ENCODE measurements around the gene TAS2R46. TPM values are rescaled to one million over a fixed set of nuclear protein-coding genes. Genes with fewer than 3 reads are reported as not detected.
"Not testable (repeated sequence)": the region's sequence is repeated elsewhere in the genome, so short reads cannot be mapped to it uniquely, and the experiment has no call there.

Gene TAS2R46
- total RNA-seq, 4 donors from 2014 or later, result 1.7 to 3.0 TPM; not detected in 2

DNA sequence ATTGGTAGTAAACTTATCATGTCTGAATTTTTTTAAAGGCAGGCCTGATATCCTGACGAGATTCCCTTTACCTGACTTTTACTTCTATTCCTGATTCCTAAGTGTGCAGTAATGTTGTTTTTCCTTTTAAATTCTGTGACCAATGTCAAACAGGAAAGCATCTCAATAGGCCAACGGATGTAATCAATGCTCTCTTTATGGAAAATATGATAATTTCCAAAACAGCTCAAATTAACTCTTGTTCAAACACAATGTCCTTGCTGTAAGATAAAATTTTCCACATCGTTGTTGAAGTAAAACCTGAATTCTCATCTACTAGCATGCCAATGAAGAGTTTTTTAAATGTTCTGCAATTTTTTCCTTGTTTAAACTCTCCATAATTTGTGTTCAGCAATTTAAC is 22.9 kb downstream of the TAS2R46 start:
- DNase-seq, result no peak
- no peaks in the 10 kb centered on the region for H3K9me3 ChIP-seq
- no peak for TF ChIP-seq POLR2A (IDR thresholded peaks at IDR 0.05)
- TF ChIP-seq, protein P1, sequence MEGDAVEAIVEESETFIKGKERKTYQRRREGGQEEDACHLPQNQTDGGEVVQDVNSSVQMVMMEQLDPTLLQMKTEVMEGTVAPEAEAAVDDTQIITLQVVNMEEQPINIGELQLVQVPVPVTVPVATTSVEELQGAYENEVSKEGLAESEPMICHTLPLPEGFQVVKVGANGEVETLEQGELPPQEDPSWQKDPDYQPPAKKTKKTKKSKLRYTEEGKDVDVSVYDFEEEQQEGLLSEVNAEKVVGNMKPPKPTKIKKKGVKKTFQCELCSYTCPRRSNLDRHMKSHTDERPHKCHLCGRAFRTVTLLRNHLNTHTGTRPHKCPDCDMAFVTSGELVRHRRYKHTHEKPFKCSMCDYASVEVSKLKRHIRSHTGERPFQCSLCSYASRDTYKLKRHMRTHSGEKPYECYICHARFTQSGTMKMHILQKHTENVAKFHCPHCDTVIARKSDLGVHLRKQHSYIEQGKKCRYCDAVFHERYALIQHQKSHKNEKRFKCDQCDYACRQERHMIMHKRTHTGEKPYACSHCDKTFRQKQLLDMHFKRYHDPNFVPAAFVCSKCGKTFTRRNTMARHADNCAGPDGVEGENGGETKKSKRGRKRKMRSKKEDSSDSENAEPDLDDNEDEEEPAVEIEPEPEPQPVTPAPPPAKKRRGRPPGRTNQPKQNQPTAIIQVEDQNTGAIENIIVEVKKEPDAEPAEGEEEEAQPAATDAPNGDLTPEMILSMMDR (IDR thresholded peaks at IDR 0.05), result no peak
- no peak overlapping the region for H3K27ac ChIP-seq
- 55 to 68% methylated on average over 3 of the region's 3 CpGs for WGBS, 2 donors
- no peaks in the 10 kb centered on the region for H3K36me3 ChIP-seq
- intact Hi-C loops (cut with DNase I), result loop anchor here (5.0 kb wide), 1 partner anchor 53 kb away; the partner anchor contains the start of gene TAS2R43
- no peaks in the 10 kb centered on the region for H3K27me3 ChIP-seq
- no peak overlapping the region for H3K4me3 ChIP-seq
- H3K4me1 ChIP-seq, result no peaks in the 10 kb centered on the region

DNA sequence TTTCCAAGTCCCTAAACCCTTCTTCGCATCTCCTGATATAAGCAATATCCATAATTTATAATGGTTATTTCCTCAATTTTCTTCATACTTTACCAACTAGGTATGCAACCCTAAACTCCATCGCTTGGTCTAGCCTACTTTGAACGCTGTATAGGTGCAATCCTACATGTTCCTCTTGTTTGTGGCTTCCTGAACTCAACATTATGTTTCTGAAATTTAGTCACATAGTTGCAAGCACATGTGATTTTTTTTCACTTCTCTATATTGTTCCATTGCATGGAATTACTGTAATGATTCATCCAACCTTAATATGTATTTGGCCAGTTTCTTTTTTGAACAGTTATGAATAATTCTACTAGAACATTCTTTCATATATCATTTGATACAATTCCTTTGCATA is 28.1 kb downstream of the TAS2R46 start:
- H3K4me3 ChIP-seq; H3K27me3 ChIP-seq; H3K9me3 ChIP-seq; H3K27ac ChIP-seq; intact Hi-C loops (cut with DNase I); DNase-seq; H3K4me1 ChIP-seq: not testable (repeated sequence)
- peaks cover 0 to 16% (median 0%) of the 10 kb centered on the region in 3 donors for H3K36me3 ChIP-seq
- 84 to 100% methylated on average over 1 of the region's 3 CpGs for WGBS, 2 donors

DNA sequence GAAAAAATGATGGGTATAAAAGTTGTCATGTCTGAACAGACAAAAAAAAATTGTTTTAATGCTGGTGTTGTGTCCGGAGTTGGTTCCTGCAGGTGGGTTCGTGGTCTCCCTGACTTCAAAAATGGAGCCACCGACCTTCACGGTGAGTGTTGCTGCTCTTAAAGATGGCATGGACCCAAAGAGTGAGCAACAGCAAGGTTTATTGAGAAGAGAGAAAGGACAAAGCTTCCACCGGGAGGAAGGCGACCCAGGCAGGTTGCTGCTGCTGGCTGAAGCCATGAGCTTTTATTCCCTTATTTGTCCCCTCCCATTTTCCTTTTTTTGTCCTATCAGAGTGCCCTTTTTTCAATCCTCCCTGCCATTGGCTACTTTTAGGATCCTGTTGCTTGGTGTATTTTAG is 30.8 kb downstream of the TAS2R46 start, which contains the start of gene TAS2R31:
TAS2R31 (minus strand) TSS at position 101 of the 400 bp plus-strand sequence; CDS start at position 29, 72 bp downstream.
- TF ChIP-seq POLR2A (IDR thresholded peaks at IDR 0.05), result no peak
- Histone ChIP-seq H3K9me3 (no peaks in the 10 kb centered on the region), H3K4me3 (no peak within 1 kb of the TSS), H3K4me1 (no peaks in the 10 kb centered on the region), H3K36me3 (peaks cover 0 to 30% (median 0%) of the 10 kb centered on the region in 3 donors), H3K27ac (no peak within 1 kb of the TSS), H3K27me3 (no peaks in the 10 kb centered on the region)
- 92 to 98% methylated on average over 6 of the region's 6 CpGs for WGBS, 2 donors
- intact Hi-C loops (cut with DNase I), result no loop called here
- no peak for DNase-seq

DNA sequence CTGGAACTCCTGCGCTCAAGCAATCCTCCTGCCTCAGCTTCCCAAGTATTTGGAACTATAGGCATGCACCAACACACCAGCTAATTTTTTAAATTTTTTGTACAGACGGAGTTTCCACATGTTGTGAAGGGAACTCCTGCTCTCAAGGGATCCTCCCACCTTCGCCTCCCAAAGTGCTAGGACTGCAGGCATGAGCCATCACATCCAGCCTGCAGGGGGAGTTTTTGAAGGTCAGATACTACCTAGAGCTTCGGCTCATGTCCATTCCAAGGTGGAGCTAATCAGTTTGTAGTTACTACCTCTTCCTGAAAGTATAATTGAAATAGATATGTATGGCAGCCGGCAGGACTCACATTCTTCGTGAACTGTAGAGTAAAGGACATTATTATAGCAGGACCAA is 36.0 kb downstream of the TAS2R46 start:
- Histone ChIP-seq H3K36me3 (peaks cover 0 to 19% (median 0%) of the 10 kb centered on the region in 3 donors), H3K27ac (no peak overlapping the region), H3K9me3 (no peaks in the 10 kb centered on the region), H3K4me1 (no peaks in the 10 kb centered on the region), H3K4me3 (no peak overlapping the region), H3K27me3 (no peaks in the 10 kb centered on the region)
- intact Hi-C loops (cut with DNase I), result no loop called here
- 95 to 99% methylated on average over 6 of the region's 6 CpGs for WGBS, 2 donors
- TF ChIP-seq, protein P1 (IDR thresholded peaks at IDR 0.05), result no peak
- no peak for TF ChIP-seq POLR2A (IDR thresholded peaks at IDR 0.05)
- no peak for DNase-seq

DNA sequence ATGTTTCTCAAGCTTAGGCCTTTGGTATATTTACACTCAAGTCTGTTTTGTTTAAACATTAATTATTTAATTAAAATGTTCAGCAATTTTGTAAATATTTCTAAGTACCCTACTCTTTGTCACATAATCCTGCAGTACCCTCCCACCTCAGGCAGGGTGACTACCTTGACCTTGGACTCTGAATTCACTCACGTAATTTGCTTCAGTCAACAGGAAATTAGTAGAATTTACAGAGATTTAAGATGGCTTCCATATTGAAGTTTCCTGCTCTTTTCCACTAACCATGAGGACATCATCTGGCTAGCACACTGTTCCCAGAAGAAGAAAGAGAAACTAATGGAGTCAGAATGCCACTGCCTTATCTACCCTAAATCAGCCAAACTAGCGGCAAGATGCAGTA is 38.7 kb downstream of the TAS2R46 start:
- Histone ChIP-seq H3K4me1 (no peaks in the 10 kb centered on the region), H3K36me3 (peaks cover 0 to 19% (median 0%) of the 10 kb centered on the region in 3 donors), H3K9me3 (no peaks in the 10 kb centered on the region), H3K4me3 (no peak overlapping the region), H3K27me3 (no peaks in the 10 kb centered on the region), H3K27ac (no peak overlapping the region)
- TF ChIP-seq, protein P1 (IDR thresholded peaks at IDR 0.05), result no peak
- TF ChIP-seq POLR2A (IDR thresholded peaks at IDR 0.05), result no peak
- 77 to 81% methylated on average over 2 of the region's 2 CpGs for WGBS, 2 donors
- DNase-seq, result no peak
- intact Hi-C loops (cut with DNase I), result no loop called here

DNA sequence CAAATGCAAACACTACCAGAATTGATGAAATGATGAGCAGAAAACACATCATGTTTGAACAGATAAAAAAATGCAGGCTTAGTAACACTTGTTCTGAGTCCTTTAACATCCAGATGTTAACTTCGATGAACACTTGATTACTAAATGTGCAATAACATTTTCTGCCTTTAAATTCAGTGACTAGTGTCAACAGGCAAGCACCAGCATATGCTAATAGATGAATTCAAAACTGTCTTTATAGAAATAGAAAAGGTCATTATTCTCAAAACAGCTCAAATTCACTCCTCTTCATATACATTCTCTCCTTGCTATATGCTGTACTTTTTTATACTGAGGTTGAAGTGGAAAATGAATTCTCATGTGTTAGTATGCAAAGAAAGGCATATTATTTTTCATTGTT is 39.6 kb downstream of the TAS2R46 start, which contains the start of gene TAS2R19:
TAS2R19 (minus strand) TSS at position 101 of the 400 bp plus-strand sequence; CDS start at position 52, 49 bp downstream.
- Histone ChIP-seq H3K27me3 (no peaks in the 10 kb centered on the region), H3K4me3 (no peak within 1 kb of the TSS), H3K36me3 (peaks cover 0 to 16% (median 0%) of the 10 kb centered on the region in 3 donors), H3K4me1 (no peaks in the 10 kb centered on the region), H3K27ac (no peak within 1 kb of the TSS), H3K9me3 (no peaks in the 10 kb centered on the region)
- intact Hi-C loops (cut with DNase I), result no loop called here
- TF ChIP-seq, protein P1 (IDR thresholded peaks at IDR 0.05), result no peak
- TF ChIP-seq POLR2A (IDR thresholded peaks at IDR 0.05), result no peak
- DNase-seq, result no peak
- 52 to 66% methylated on average over 1 of the region's 1 CpG for WGBS, 2 donors
